GM19239 (cell line): ENCODE results near the gene SEC14L5.

Experiments
- DNase-seq: peaks from one replicate; pipeline ENCODE4 v3.0.0; 2011; ENCODE audit warnings: low spot score; ENCODE audit not compliant: insufficient read length
- FAIRE-seq: peaks from 2 replicates; lab custom pipeline; 2011; peaks lifted over from hg19 to GRCh38; lab: Jason Lieb, UNC

SEC14L5 gene

GRCh38 chr16:5059386-5060072 lies 101.4 kb downstream of the SEC14L5 start:
- DNase-seq (no peak), FAIRE-seq (no peak)

GRCh38 chr16:5060073-5060641 lies 102.0 kb downstream of the SEC14L5 start:
- DNase-seq (no peak), FAIRE-seq (no peak)

GRCh38 chr16:5062051-5062450 lies 103.9 kb downstream of the SEC14L5 start:
- no peak for FAIRE-seq
- DNase-seq, result no peak

GRCh38 chr16:5062790-5063765 lies 104.9 kb downstream of the SEC14L5 start:
- FAIRE-seq, result no peak
- DNase-seq, result no peak

GRCh38 chr16:5064915-5065314 lies 106.8 kb downstream of the SEC14L5 start:
- no peak for DNase-seq
- FAIRE-seq, result no peak

- DNase-seq (no peak), FAIRE-seq (no peak)
Measured at GRCh38 chr16:5065326-5065725, 107.2 kb downstream of the SEC14L5 start.

GRCh38 chr16:5065813-5066212 lies 107.7 kb downstream of the SEC14L5 start, which contains the start of gene C16orf89:
C16orf89 (minus strand) TSS chr16:5065956; CDS start chr16:5065908, 48 bp downstream.
- no peak for DNase-seq
- FAIRE-seq, result no peak

GRCh38 chr16:5066511-5066910 lies 108.4 kb downstream of the SEC14L5 start:
- FAIRE-seq (no peak), DNase-seq (no peak)
